HG03575 (cell line): ENCODE results near the gene PPP2R2D.

Experiments
- ATAC-seq: cut with Tn5 transposase; IDR thresholded peaks from one replicate; pipeline ENCODE4 v1.9.1; 2021; ENCODE audit not compliant: unreplicated experiment, insufficient number of reproducible peaks, low FRiP score; ENCODE audit errors: extremely low read depth

Gene PPP2R2D

DNA sequence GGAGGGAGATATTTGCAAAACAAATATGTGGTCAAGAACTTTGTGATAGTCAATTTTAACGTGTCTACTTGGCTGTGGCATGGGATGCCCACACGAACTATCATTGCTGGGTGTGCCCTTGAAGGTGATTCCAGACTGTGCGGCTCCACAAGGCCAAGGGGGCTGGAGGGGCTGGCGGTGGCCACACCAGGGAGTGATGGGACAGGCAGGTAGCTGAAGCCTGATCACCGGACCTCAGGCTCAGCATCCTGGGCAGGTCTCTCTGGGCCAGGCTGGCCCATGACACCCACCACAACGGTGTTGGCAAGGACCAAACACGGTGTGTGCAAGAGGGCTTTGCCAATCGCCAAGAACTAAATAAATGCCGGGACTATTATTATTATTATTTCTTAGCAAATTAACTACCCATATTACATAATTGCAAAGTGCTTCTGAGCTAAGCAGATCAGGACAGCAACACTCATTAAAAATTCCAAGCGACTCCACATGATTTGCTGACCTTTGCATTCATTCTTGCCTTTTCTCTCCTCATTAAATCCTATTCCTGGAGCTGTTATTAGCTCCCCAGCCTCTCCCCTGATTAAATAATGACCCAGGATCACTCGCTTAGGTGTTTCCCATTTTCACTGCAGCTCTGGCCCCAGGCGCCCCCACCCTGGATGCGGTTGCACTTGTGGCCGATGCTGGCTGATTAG, 35.4 kb upstream of the PPP2R2D start:
- ATAC-seq, result no peak

DNA sequence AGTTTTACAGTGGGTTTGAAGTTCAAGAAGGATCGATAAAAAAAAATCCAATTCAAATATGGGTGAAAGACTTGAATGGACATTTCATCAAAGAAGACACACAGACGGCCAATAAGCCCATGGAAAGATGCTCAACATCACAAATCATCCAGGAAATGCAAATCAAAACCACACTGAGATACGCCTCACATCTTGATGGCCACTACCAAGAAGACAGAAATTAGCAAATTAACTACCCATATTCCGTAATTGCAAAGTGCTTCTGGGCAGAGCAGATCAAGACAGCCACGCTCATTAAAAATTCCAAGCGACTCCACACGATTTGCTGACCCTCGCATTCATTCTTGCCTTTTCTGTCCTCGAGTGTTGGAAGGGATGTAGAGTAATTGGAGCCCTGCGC, 34.1 kb upstream of the PPP2R2D start:
- no peak for ATAC-seq

DNA sequence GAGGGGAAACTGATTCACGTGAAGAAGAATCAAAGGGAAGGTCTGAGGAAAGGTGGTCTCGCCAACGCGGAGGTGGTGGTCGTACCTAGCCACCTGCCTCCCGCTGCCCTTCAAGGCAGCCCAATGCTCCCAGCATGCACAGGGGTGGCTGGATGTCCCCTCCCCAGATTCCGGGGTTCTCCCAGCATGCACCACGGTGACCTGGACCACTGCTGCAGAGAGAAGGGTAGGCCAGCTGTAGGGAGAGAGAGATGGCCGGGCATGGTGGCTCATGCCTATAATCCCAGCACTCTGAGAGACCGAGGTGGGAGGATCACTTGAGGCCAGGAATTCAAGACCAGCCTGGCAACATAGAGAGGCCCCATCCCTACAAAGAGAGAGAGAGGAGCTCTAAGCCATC, 32.4 kb upstream of the PPP2R2D start:
- no peak for ATAC-seq

DNA sequence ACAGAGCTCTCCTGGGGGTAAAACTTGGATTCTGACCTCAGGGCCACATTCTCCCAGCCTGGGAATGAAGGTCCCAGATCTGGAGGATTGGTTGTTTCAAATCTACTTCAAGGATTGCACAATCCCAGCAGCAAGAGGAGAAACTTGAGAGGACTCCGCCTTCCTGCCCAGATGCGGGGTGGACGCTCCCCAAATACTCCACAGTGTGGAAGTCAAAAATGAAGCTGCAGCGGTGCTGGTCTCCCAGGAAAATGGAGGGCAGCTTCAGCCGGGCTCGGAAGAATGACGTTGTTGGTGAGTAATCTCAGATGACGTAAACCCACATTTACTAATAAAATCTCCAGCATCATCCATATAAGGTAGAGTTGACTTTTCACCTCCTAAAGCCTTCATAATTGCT, 31.5 kb upstream of the PPP2R2D start:
- ATAC-seq, result no peak

DNA sequence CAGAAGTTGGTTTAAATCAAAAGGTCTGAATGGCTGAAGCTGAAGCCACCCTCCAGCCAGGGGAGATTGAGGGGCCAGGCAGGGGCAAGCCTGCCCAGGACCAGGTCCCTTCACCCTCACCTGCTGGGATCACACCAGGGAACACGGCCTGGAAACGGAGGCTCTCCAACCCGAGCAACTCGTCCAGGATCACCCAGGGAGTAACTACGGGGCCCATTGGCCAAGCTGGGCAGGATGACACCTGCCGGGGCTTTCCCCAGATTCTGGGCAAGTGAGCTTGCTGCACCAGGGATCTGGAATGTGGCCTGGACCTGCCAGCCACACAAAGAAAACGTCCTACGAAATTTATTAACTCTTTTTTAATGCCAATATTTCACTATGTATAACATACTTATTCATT, 30.4 kb upstream of the PPP2R2D start:
- ATAC-seq, result no peak

DNA sequence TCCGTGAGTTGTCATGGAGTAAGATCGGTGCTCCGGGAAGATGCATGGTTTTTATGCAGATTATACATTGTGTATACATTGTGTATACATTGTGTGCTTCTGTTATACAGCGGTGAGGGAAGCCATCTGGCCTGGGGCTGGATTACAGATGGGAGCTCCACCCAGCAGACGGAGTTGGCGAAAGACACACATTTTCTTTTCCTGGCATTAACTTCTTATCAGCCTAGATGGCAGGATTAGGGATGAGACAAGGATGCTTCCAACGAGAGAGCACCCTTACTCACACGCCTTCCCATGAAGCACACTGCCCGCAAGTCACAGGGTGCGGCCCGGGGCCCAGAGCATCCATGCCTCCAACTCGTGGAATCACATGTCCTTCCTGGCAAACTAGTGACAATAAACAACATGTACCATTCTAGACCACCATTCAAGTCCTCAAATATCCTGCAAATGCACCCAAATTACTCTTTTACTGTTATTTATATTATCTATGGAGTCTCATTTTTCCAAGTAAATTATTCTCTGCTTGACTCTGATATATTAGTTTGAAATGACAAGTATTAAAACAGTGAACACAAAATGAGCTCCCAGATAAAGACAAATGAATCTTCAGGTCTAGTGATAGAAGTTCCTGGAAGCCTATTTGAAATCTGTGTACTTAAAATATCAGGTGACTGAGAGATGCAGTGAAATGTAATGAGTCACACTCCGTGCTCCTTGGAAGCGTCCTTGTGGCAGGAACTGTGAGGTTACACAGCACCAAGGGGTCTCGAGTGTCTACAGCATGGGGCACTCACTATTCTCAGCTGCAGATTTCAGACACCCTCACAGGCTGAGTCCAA, 29.8 kb upstream of the PPP2R2D start:
- no peak for ATAC-seq

DNA sequence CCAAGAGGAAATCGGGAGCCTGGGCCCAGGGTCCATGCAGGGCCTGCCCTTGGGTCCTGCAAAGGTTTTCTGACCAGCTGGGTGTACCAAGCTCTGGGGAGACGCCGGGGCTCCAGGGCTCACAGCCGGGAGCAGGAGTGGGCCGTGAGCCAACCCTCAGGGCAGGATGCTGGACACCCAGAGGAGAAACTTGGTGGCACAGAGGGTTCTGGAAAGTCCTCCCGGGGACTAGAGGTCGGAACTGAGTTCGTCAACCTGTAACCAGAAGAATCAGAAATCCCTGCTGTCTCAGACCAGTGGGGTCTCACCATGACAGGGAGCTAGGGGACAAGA, 29.2 kb upstream of the PPP2R2D start:
- ATAC-seq, result no peak

DNA sequence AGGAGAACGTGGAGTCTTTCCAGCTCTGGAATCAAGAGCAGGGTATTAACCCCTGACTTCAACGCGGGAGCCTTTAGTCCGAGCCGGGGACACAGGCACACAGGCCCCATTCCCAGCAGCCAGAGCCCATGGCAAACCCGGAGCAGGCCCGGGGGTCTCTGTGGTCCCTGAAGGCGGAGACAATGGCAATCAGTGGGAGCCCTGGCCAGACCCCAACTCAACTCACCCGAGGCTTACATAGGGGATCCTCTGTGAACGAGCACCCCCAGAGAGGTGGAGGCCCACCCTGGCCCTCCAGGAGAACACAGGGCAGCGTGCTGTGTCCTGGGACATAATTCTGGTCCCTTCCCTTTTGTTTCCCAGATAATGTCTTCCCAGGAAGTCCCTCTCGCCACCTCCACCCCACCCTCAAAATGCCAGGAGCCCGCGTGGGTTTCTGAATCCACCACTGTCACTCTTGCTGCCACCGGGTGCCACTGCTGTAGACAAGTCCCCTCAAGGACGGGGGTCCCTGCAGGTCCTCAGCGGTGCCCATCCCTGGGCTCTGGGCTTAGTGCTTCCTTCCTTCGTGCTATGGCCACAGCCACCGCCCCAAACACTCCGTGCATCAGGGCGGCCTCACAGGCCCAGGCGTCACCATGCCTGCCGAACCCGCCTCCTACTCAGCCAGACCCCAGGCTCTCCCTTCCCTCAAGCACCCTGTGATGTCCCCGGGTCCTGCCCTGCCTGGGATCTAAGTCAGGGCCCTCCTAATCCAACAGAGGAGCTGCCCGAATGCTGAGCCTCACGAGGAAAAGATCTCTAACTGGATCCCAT, 28.6 kb upstream of the PPP2R2D start:
- no peak for ATAC-seq

DNA sequence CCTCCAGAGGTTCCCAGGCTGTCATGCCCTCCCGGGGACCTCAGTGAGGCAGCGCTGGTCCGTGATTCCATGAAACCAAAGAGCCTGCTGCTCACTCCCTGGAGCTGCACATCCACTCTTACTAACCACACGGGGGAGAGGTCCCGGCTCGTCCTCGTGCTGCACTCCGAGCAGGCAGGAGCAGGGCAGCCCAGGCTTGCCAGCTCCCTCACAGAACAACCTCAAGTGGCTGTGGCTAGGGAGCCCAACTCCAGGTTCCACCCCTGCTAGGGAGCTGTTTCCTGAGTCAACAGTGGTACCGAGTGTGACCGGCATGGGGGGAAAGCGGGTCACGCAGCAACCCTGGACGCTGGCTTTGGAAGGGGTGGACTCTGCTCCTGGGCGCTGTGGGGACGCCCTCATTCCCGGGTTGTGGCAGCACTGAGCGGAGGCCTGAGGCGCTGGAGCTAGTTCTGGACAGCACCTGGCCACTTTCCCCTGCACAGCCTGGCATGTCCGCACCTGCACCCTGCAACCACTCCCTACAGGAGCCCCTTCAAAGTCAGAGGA, 27.9 kb upstream of the PPP2R2D start:
- no peak for ATAC-seq

DNA sequence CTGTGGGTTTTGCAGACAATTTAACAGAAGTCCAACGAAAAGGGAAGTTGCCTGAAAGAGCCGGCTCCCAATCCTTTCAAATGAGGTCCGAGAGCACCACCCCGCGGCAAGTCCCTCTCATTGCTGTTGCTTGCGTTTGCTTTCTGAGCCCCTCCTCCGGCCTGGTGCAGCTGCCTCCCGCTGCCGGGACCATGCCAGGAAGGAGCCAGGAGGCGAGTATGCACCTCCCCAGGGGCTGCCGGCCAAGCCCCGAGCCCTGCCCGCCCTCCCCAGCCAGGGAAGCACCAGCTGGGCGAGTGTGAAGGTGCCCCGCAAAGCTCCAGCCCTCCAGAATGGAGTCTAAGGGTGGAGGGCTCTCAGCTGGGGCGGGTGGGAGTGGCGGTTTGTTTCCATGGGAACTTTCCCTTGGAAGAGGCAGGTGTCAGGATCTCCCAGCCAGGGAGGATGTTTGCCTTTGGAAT, 25.8 kb upstream of the PPP2R2D start:
- no peak for ATAC-seq

DNA sequence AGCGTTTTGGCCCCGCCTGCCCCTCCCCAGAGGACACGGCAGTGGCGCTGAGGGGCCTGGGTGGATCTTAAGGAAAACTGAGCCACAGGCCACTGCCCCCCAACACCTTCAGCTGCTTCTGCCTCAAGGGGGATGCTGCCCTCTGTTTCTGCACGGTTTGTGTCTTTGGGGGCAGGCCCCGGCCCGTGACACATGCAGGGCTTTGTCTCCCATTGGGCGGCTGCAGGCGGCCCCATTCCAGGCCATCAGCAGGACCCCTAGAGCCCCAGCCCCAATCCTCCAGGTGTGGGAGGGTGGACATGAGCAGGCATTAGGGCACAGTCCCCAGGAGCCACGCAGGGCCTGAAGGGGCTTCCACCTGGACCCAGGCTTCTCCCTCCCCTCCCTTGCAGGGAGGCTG, 25.3 kb upstream of the PPP2R2D start:
- ATAC-seq, result no peak

DNA sequence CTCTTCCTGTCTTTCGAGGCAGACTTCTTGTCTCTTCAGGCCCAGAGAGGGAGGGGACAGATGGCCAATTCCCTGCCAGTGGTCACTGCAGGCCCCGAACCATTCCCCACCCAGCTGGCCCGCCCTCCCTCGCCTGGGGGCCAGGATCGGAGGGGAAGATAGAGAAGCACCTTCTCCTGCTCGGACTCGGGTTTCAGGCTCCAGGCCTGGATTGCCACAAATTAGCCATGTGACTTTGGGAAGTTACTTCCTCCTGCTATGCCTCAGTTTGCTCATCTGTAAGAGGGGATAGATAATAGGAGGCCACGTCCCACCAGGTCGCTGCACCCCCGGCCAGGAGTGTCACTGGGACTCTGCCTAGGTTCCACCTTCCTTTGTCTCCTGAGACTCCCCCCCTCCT, 24.8 kb upstream of the PPP2R2D start:
- ATAC-seq, result no peak

DNA sequence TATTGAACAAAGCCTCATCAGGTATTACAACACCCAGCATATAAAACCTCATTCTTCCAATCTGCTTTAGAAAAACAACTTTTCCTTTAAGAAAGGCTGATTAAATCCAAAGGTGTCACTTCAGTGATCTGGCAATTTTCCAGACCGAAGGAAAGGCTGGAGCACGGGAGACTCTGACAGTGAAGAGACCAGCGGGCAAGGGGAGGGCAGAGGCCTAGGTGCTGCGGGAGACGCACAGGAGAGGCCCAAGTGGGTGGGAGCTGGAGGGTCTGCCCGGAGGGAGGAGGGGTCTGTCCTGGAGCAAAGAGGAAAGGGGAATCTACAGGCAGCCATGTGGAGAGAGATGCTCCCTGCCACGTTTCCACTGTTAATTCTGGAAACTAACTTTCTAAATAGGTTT, 24.3 kb upstream of the PPP2R2D start:
- ATAC-seq, result no peak

DNA sequence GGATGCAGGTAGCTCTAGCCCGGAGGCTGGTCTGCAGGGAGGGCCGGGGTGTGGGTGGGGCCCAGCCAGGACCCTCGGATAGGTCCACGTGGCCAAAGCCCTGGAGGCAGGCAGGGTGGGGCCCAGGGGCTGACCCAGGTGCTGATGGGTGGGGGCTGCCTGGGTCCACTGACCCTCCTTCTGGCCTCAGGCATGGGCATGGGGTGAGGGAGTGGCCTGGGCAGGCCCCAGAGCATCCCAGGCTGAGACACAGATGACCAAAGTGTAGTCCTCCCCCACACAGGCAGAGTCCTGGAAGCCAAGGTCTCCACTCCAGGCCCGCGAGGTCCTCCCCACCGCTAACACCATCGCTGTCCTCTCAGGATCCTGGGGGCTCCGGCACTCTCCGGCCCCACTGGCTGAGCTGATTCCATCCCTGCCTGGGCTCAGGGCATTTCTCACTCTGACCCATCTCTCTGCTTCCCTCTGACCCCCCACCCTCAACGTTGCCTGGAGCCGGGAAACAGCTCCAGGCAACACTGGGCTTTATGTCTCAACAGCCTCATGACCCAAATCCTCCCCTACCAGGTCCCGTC, 20.7 kb upstream of the PPP2R2D start:
- ATAC-seq, result no peak

DNA sequence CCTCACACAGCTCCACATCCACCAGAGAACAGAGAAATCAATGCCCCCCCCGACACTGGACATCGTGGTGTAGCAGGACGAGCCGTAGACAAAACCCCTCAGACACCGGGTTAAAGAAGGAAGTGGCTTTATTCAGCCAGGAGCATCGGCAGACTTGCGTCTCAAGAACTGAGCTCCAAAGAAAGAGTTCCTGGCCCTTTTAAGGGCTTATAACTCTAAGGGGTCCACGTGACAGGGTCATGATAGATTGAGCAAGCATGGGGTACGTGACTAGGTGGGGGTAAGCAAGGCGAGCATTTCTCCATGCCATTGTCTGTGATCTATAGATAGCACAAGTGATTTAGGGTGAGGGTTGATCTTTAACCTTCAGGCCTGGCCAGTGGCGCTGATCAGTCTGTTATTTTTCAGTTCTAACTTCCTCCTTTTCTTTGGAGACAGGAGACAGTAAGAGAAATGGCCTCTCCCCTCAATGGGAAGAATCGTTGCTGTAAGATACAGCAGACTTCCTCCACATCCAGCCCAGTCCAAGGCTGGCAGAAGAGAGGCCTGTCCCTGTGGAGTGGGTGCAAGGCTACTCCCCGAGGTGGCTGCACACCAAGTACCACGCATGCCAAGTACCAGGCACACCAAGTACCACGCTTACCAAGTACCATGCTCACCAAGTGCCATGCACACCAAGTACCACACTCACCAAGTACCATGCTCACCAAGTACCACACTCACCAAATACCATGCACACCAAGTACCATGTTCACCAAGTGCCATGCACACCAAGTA, 19.5 kb upstream of the PPP2R2D start:
- no peak for ATAC-seq

DNA sequence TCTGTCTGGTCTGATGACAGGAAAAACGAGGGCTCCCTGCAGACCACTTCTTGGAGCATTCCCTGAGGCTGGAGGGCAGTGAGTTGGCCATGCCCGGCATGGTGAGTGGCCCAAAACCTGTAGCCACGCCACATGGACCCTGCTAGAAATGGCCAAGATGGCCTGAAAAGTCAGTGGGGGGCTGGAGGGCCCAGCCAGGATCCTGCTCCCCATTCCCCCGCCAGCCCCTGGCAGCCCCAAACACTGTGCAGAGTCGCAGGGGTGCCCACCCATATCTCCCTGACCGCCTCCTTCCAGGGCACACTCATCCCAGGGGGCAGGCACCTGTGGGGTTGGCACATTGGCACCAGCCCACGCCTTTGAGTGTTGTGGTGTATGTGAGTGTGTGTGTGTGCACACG, 18.7 kb upstream of the PPP2R2D start:
- no peak for ATAC-seq

DNA sequence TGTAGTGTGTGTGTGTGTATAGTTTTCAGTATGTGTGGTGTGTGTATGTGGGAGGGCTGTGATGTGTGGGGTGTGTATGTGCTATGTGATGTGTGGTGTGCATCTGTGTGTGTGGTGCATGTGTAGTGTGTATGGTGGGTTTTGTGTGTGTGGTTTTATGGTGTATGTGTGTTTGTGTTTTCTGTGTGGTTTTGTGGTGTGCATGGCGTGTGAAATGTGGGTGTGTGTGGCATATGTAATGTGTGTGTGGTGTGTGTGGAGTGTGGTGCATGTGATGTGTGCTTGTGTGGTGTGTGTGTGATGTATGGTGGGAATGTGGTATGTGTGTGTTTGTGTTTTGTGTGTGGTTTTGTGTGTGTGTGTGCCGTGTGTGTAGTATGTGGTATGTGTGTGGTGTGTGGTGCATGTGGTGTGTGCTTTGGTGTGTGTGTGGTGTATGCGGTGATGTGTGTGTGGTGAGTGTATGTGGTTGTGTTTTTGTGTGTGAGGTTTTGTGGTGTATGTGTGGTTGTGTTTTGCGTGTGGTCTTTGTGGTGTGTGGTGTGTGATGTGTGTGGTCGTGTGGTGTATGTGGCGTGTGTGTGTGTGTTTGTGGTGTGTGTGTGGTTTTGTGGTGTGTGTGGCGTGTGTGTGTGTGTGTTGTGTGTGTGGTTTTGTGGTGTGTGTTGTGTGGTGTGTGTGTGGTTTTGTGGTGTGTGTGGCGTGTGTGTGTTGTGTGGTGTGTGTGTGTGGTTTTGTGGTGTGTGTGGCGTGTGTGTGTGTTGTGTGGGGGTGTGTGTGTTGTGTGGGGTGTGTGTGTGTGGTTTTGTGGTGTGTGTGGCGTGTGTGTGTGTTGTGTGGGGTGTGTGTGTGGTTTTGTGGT, 18.0 kb upstream of the PPP2R2D start:
- ATAC-seq, result no peak
